ENCODE results near the gene ALG9. TPM values are rescaled to one million over a fixed set of nuclear protein-coding genes. Genes with fewer than 3 reads are reported as not detected.

Gene ALG9
- total and polyA plus RNA-seq, 2 donors from 2014 or later: 27.8 to 30.0 TPM

GRCh38 chr11:111841370-111842053, 29.9 kb downstream of the ALG9 start:
- TF ChIP-seq, protein P1, sequence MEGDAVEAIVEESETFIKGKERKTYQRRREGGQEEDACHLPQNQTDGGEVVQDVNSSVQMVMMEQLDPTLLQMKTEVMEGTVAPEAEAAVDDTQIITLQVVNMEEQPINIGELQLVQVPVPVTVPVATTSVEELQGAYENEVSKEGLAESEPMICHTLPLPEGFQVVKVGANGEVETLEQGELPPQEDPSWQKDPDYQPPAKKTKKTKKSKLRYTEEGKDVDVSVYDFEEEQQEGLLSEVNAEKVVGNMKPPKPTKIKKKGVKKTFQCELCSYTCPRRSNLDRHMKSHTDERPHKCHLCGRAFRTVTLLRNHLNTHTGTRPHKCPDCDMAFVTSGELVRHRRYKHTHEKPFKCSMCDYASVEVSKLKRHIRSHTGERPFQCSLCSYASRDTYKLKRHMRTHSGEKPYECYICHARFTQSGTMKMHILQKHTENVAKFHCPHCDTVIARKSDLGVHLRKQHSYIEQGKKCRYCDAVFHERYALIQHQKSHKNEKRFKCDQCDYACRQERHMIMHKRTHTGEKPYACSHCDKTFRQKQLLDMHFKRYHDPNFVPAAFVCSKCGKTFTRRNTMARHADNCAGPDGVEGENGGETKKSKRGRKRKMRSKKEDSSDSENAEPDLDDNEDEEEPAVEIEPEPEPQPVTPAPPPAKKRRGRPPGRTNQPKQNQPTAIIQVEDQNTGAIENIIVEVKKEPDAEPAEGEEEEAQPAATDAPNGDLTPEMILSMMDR (IDR thresholded peaks at IDR 0.05; ENCODE audit: borderline replicate concordance, extremely low read depth, insufficient read depth): peak; percentile 98
- Histone ChIP-seq H3K9me3 (ENCODE audit: control insufficient read depth in 2 of 3, insufficient read depth in 1 of 3, low read length in 3 of 3) (no peaks in the 10 kb centered on the region), H3K4me1 (ENCODE audit: control insufficient read depth in 2 of 3, insufficient read depth in 2 of 3, low read depth in 1 of 3, low read length in 3 of 3) (peaks cover 0 to 8% (median 4%) of the 10 kb centered on the region in 3 donors), H3K36me3 (ENCODE audit: control insufficient read depth in 2 of 3, insufficient read depth in 3 of 3, low read length in 3 of 3) (peaks cover 2 to 15% (median 13%) of the 10 kb centered on the region in 3 donors), H3K4me3 (ENCODE audit: low read length in 3 of 3) (no peak overlapping the region), H3K9ac (ENCODE audit: low read length in 3 of 3) (no peak overlapping the region), H3K27me3 (ENCODE audit: control insufficient read depth, insufficient read depth, low read length) (no peaks in the 10 kb centered on the region), H3K27ac (ENCODE audit: low read depth in 2 of 2, low read length in 2 of 2) (no peak overlapping the region)
- DNase-seq (peak; percentile 84 to 91 (median 86)), FAIRE-seq (peak; percentile 97)
- intact Hi-C loops (cut with DNase I): loop anchor here (10.0 kb wide), 1 partner anchor 237 kb away; the partner anchor contains the start of gene SIK2

DNA sequence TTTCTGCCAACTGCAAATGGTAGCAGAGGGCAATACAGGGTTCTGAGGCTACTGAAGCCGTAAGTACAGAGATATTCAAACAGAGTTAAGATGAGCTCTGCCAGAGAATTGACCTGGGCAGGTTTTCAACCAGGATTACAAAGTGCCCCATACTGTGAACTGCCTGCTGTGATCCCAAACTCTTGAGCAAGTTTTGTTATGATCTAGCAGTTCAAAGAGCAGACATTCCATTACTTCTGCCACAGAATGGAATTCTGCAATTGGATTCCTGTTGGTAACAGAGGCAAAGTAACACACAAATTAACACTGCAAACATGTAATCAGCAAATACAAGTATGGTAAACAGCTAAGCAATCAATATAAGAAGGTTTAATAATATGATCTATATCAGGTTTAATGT, 31.2 kb downstream of the ALG9 start:
- H3K27me3 ChIP-seq (ENCODE audit: control insufficient read depth, insufficient read depth, low read length): no peaks in the 10 kb centered on the region
- H3K9ac ChIP-seq (ENCODE audit: low read length in 3 of 3): no peak overlapping the region
- H3K4me1 ChIP-seq (ENCODE audit: control insufficient read depth in 2 of 3, insufficient read depth in 2 of 3, low read depth in 1 of 3, low read length in 3 of 3): peaks cover 0 to 8% (median 4%) of the 10 kb centered on the region in 3 donors
- H3K9me3 ChIP-seq (ENCODE audit: control insufficient read depth in 2 of 3, insufficient read depth in 1 of 3, low read length in 3 of 3): no peaks in the 10 kb centered on the region
- peaks cover 0 to 13% (median 10%) of the 10 kb centered on the region in 3 donors for H3K36me3 ChIP-seq (ENCODE audit: control insufficient read depth in 2 of 3, insufficient read depth in 3 of 3, low read length in 3 of 3)
- H3K27ac ChIP-seq (ENCODE audit: low read depth in 2 of 2, low read length in 2 of 2): peak overlapping the region in 1 of 2 donors; percentile 41
- TF ChIP-seq, protein P1 (IDR thresholded peaks at IDR 0.05; ENCODE audit: borderline replicate concordance, extremely low read depth, insufficient read depth): no peak
- FAIRE-seq (no peak), DNase-seq (no peak)
- intact Hi-C loops (cut with DNase I): loop anchor here (10.0 kb wide), 1 partner anchor 235 kb away; the partner anchor contains the start of gene SIK2
- no peak overlapping the region for H3K4me3 ChIP-seq (ENCODE audit: low read length in 3 of 3)

DNA sequence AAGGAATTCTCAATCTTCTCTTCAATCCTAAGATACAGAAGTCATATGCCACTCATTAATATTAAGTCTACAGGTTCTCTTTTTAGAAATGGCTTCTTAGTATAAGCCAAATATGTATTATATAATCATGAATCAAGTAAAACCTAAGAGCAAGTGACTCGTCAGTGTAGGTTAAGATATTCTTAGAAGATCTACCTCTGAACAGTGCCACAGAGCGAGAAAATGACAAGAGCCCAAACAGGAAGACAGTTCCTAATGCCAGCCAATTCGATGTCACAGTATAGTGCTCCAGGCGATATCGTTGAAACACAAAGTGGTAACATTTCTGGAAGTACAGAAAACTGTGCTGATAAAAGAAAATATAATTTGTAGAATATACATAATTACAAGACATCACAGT, 33.3 kb downstream of the ALG9 start:
- FAIRE-seq (no peak), DNase-seq (no peak)
- intact Hi-C loops (cut with DNase I): loop anchor here (10.0 kb wide), 1 partner anchor 253 kb away; no protein-coding TSS in a partner anchor
- Histone ChIP-seq H3K4me1 (ENCODE audit: control insufficient read depth in 2 of 3, insufficient read depth in 2 of 3, low read depth in 1 of 3, low read length in 3 of 3) (peaks cover 0 to 8% (median 4%) of the 10 kb centered on the region in 3 donors), H3K36me3 (ENCODE audit: control insufficient read depth in 2 of 3, insufficient read depth in 3 of 3, low read length in 3 of 3) (peaks cover 0 to 7% (median 4%) of the 10 kb centered on the region in 3 donors), H3K9me3 (ENCODE audit: control insufficient read depth in 2 of 3, insufficient read depth in 1 of 3, low read length in 3 of 3) (no peaks in the 10 kb centered on the region), H3K9ac (ENCODE audit: low read length in 3 of 3) (no peak overlapping the region), H3K4me3 (ENCODE audit: low read length in 3 of 3) (no peak overlapping the region), H3K27ac (ENCODE audit: low read depth in 2 of 2, low read length in 2 of 2) (no peak overlapping the region), H3K27me3 (ENCODE audit: control insufficient read depth, insufficient read depth, low read length) (no peaks in the 10 kb centered on the region)
- TF ChIP-seq, protein P1 (IDR thresholded peaks at IDR 0.05; ENCODE audit: borderline replicate concordance, extremely low read depth, insufficient read depth): no peak

Data from kidney (tissue), 14 donors.